ENCODE measurements around the gene STARD10. TPM values are rescaled to one million over a fixed set of nuclear protein-coding genes. Genes with fewer than 3 reads are reported as not detected.

The STARD10 gene
- total and polyA plus RNA-seq, 9 of the 15 experiments (the other 6 are each of a cell fraction or from before 2014, with no cell fraction given), result 0.15 to 52.9 (median 32.3) TPM

- TF ChIP-seq ZBTB34 (CRISPR knock-in tag; IDR thresholded peaks at IDR 0.05), result no peak
- TF ChIP-seq CHCHD3 (CRISPR knock-in tag; IDR thresholded peaks at IDR 0.05), result no peak
- TF ChIP-seq SMARCC2 (IDR thresholded peaks at IDR 0.05; ENCODE audit: low read depth), result no peak
- TF ChIP-seq RB1 (IDR thresholded peaks at IDR 0.05; ENCODE audit: low read depth), result no peak
- no peak for TF ChIP-seq TAF15 (IDR thresholded peaks at IDR 0.05; ENCODE audit: low read depth, low read length)
- no peak for TF ChIP-seq ZNF282 (CRISPR knock-in tag; IDR thresholded peaks at IDR 0.05)
- no peak for TF ChIP-seq HMG20B (CRISPR knock-in tag; IDR thresholded peaks at IDR 0.05)
- no peak for TF ChIP-seq RREB1 (CRISPR knock-in tag; IDR thresholded peaks at IDR 0.05)
- no peak for TF ChIP-seq RBM34 (IDR thresholded peaks at IDR 0.05; ENCODE audit: borderline replicate concordance, insufficient read depth, low read length)
- TF ChIP-seq GATA2 (CRISPR knock-in tag; IDR thresholded peaks at IDR 0.05), result no peak; the same call in 1 of the 2 replicates
- TF ChIP-seq TSHZ1 (CRISPR knock-in tag; IDR thresholded peaks at IDR 0.05), result no peak
- no peak for TF ChIP-seq HIVEP1 (CRISPR knock-in tag; IDR thresholded peaks at IDR 0.05)
- TF ChIP-seq GABPA (tag; conservative IDR thresholded peaks at IDR 0.05; ENCODE audit: low read depth), result no peak; the same call in 1 of the 2 replicates
- TF ChIP-seq ZBTB43 (CRISPR knock-in tag; IDR thresholded peaks at IDR 0.05), result no peak
- TF ChIP-seq NFATC3 (IDR thresholded peaks at IDR 0.05), result no peak
- TF ChIP-seq DNMT1 (IDR thresholded peaks at IDR 0.05), result no peak
- TF ChIP-seq LARP7 (IDR thresholded peaks at IDR 0.05), result no peak
Measured at GRCh38 chr11:72735495-72736027, 58.3 kb downstream of the STARD10 start (continued).

Measured in K562 (cell line).